GM12874 (cell line): ENCODE measurements around the gene APOL5.

Experiments used
- TF ChIP-seq, protein P1 (sequence below): IDR thresholded peaks from 2 replicates; pipeline ENCODE4 v1.5.1; 2011; ENCODE audit warnings: low read depth, mild to moderate bottlenecking, control low read depth, low read length, moderate library complexity; ENCODE audit not compliant: insufficient read depth

Gene APOL5

DNA sequence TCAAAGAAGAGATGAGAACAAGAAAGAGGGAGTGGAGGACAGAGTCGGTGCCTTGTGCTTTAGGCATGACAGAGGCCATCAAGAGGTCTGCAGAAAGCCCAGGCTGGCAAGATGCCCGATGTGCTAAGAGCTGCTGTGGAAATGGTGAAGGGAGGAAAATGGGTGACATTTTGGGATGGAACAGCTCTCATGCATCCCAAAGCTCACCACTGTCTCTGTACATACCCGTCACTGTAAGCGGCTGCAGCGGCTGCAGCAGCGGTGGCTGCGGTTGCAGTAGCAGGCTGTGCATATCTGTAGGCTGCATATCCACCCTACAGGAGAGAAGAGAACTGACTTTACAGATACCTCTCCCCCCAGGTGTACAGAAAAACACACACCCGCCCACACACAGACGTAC, 28.6 kb downstream of the APOL5 start:
- TF ChIP-seq, protein P1, sequence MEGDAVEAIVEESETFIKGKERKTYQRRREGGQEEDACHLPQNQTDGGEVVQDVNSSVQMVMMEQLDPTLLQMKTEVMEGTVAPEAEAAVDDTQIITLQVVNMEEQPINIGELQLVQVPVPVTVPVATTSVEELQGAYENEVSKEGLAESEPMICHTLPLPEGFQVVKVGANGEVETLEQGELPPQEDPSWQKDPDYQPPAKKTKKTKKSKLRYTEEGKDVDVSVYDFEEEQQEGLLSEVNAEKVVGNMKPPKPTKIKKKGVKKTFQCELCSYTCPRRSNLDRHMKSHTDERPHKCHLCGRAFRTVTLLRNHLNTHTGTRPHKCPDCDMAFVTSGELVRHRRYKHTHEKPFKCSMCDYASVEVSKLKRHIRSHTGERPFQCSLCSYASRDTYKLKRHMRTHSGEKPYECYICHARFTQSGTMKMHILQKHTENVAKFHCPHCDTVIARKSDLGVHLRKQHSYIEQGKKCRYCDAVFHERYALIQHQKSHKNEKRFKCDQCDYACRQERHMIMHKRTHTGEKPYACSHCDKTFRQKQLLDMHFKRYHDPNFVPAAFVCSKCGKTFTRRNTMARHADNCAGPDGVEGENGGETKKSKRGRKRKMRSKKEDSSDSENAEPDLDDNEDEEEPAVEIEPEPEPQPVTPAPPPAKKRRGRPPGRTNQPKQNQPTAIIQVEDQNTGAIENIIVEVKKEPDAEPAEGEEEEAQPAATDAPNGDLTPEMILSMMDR, result no peak

DNA sequence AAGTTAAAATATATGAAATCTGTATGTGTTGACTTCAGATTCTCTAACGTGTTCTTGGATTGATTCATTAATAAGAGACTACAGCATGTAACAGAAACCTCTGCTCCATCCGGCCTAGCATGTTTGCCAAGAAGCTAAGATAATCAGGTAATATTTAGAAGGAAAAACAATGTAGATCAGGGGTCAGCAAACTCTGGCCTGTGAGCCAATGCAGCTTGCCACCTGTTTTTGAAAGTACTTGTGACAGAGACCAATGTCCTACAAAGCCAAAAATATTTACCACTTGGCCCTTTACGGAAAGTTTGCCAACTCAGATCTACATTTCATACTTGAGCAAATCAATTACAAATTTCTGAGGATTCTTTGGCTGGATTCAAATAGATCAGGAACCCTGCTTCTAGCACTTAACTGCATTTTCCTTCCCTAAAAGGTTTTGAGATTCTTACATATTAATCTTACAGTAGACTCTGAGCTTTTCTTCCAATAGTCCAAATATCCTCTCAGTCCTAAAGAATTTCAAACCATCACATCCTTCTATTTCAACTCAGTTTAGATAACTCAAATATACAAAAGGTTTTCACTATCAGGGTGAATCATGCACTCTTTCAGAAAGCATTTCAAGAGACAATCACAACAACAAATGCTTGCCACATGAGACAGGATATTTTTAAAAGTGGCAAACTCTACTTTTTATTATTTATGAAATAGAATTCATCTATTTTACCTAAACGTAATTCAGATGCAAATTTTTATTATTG, 29.5 kb downstream of the APOL5 start:
- TF ChIP-seq, protein P1, result no peak

DNA sequence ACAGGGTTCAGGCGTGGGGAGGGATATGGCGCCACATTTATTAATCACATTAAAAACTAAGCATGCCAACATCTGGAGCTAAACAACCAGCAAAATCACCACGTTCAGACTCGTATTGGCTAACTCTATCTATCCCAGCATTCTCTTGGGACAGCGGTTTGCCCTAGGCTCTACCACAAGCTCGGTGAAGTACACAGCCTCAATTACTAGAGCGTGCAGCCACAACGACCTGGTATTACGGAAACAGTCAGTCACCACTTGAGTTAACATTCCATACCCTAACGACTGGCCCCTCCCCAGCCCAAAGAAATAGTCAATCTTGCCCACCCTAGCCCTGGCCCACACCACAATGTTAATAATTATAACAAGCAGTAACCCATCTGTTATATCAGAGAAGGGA, 32.1 kb downstream of the APOL5 start:
- TF ChIP-seq, protein P1, result no peak

DNA sequence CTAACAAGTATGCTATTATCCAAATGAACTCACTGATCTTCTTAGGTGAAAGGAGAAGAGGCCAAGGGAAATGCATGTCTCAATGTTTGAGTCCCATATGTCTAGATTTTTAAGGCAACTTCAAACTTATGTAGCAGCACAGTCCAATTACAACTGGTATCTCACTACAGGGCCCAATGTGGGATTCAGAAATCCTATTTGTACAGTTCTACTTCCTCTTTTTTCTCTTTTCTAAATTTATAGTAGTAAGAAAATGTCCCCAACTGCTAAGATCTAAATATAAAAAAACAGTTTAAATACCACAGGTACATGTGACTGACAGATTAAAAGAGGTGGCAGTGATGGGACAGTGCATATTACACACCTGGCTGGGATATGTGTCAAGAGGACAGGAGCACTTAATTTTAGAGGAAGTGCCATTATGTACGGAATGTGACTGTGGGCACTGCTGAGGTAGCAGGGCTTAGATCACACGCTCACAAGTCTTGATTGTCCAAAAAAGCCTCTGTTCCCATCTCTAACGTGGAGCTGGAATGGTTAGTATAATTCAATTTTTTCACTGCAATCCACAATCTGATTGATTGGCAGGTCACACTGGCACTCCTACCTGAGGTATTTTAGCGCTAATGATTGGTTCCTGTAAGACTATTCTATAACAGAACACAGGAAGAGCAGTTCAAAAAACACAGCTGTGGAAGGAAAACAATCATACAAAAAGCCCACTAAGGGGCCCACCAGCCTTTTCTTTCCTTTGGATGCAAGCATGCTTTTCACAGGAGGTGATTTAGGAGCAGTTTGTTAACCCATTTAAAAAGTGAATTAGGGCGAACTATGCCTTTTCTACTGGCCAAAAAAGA, 34.6 kb downstream of the APOL5 start:
- TF ChIP-seq, protein P1, result no peak

DNA sequence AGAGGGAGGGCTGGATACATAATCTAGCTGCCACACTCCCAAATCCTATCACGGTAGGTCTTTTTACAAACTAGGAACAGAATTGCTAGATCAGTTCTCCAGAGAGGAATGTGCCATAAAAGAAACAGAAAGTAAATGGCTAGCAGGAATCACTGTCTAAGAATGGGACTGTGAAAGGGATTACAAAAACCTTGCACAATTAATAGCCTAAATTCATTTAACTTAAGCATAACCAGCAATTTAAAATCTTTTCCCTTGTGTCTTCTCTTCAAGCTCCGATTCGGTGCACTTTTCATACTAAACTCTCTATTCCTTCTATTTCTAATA, 35.2 kb downstream of the APOL5 start:
- TF ChIP-seq, protein P1, result no peak

DNA sequence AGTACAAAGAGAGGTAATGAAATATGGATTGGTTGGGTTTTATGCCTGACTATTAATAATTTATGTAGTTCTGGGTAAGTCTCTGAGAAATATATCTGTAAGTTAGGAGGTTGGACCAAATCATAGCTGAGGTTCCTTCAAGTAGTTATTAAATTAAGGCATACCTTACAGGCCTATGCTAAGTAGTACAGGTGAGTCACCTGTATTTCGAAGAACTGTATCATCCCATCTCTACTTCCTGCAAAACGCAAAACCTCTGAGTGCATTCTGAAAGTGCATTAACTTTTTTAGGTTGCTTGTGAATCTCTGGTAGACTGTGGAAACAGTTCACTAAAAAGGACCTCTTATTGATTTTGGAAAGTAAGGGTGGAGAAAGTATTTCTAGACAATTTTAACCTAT, 37.1 kb downstream of the APOL5 start:
- TF ChIP-seq, protein P1, result no peak

DNA sequence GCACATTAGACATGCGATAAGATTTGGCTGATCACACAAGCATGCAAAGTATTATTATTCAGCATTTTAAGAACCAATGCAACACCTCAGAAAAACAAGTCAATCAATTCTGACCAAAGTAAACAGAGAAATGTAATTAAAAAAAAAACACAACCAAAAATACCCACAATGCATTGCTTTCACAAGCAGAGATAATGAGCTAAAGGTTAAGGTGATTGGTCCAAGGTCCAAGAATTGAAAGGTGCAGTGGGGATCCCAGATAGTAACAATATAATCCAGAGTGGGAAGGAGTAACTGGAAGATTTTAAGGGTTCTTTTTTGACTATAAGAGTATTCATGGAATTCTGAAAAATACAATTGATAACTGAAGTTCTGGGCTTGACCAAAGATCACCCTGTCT, 39.0 kb downstream of the APOL5 start:
- TF ChIP-seq, protein P1, result no peak
